GM12865 (cell line): ENCODE data around the gene MICALL1.

Source experiments
- DNase-seq: peaks from one replicate; pipeline ENCODE4 v3.0.0; 2010; ENCODE audit warnings: low read depth
- H3K4me3 ChIP-seq: 2 replicates; pipeline ENCODE4 v1.5.1; 2011; ENCODE audit warnings: mild to moderate bottlenecking, low read depth, low read length, control low read depth
- CTCF ChIP-seq: IDR thresholded peaks from 2 replicates; pipeline ENCODE4 v1.5.1; 2011; ENCODE audit warnings: low read length, control low read depth, low read depth, inconsistent platforms; ENCODE audit not compliant: insufficient read depth; ENCODE audit errors: missing control alignments

MICALL1 gene

GRCh38 chr22:37982151-37982785 is 76.2 kb downstream of the MICALL1 start:
- no peak overlapping the region for H3K4me3 ChIP-seq
- DNase-seq = no peak
- TF ChIP-seq CTCF = no peak

- no peak for TF ChIP-seq CTCF
- H3K4me3 ChIP-seq = no peak overlapping the region
- no peak for DNase-seq
Observed at GRCh38 chr22:37982938-37983859, 77.1 kb downstream of the MICALL1 start.

- H3K4me3 ChIP-seq = no peak within 1 kb of the TSS
- no peak for TF ChIP-seq CTCF
Observed at GRCh38 chr22:37983860-37984791, 78.0 kb downstream of the MICALL1 start, which contains the start of gene SOX10. Gene SOX10, minus strand, starts transcription at chr22:37984555. Its CDS starts 771 bp downstream, at chr22:37983784.

GRCh38 chr22:37985050-37985585 is 79.0 kb downstream of the MICALL1 start:
- DNase-seq = no peak
- no peak overlapping the region for H3K4me3 ChIP-seq
- TF ChIP-seq CTCF = no peak

More at GRCh38 chr22:37983860-37984791, 78.0 kb downstream of the MICALL1 start, which contains the start of gene SOX10:
- no peak for DNase-seq

- no peak for DNase-seq
- H3K4me3 ChIP-seq = no peak overlapping the region
- TF ChIP-seq CTCF = no peak
Observed at GRCh38 chr22:37985751-37986281, 79.7 kb downstream of the MICALL1 start.

- no peak overlapping the region for H3K4me3 ChIP-seq
- no peak for TF ChIP-seq CTCF
- no peak for DNase-seq
Observed at GRCh38 chr22:37986371-37986770, 80.3 kb downstream of the MICALL1 start.
